Parathyroid adenoma (tissue), 2 donors: ENCODE data around the gene POLA2.

Source experiments
- H2AFZ ChIP-seq: fragments of 300-600 bp; sonication (generic); one replicate; pipeline ENCODE4 v1.7.0; 2017; ENCODE audit warnings: antibody characterized with exemption, mild to moderate bottlenecking
- H3K27ac ChIP-seq: fragments of 300-600 bp; sonication (generic); one replicate; pipeline ENCODE4 v1.7.0; 2017
- H3K27me3 ChIP-seq: fragments of 300-600 bp; sonication (generic); one replicate; pipeline ENCODE4 v1.7.0; 2017; ENCODE audit warnings: low read length; ENCODE audit not compliant: control insufficient read depth, insufficient read depth
- H3K36me3 ChIP-seq: fragments of 300-600 bp; sonication (generic); one replicate; pipeline ENCODE4 v1.7.0; 2017; ENCODE audit warnings: low read length; ENCODE audit not compliant: control insufficient read depth, insufficient read depth
- H3K4me1 ChIP-seq: fragments of 300-600 bp; sonication (generic); one replicate; pipeline ENCODE4 v1.7.0; 2017; ENCODE audit warnings: control low read depth
- H3K4me2 ChIP-seq: fragments of 300-600 bp; sonication (generic); one replicate; pipeline ENCODE4 v1.7.0; 2017; ENCODE audit warnings: low read length
- H3K4me3 ChIP-seq: fragments of 300-600 bp; sonication (generic); one replicate; pipeline ENCODE4 v1.7.0; 2017; ENCODE audit warnings: low read depth, low read length
- H3K79me2 ChIP-seq: fragments of 300-600 bp; sonication (generic); one replicate; pipeline ENCODE4 v1.7.0; 2017; ENCODE audit warnings: control low read depth
- H3K9ac ChIP-seq: fragments of 300-600 bp; sonication (generic); one replicate; pipeline ENCODE4 v1.7.0; 2017; ENCODE audit warnings: mild to moderate bottlenecking
- H3K9me3 ChIP-seq: fragments of 300-600 bp; sonication (generic); one replicate; pipeline ENCODE4 v1.7.0; 2017; ENCODE audit warnings: low read length; ENCODE audit not compliant: control insufficient read depth
- TF ChIP-seq, protein P1 (sequence below): fragments of 300-600 bp; sonication (generic); IDR thresholded peaks from one replicate; pipeline ENCODE4 v1.7.0; 2017; ENCODE audit warnings: antibody characterized with exemption, mild to moderate bottlenecking
- donor health status: primary hyperparathyroidism.

POLA2 gene

DNA sequence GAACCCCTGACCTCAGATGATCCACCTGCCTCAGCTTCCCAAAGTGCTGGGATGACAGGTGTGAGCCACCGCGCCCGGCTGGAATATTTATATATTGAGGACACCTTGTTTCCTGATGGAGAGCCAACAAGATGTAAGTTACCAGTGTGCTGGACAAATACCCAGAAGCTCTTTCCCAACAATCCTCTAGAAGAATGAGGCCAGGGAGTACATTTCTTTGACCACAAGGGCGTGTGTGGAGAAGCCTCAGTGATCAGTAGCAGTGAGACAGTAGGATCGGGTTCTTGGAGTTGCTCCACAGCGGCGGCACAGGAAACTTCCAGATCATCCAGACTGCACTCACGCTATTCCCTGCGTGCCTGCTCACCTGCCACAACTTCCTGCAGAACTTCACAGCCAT lies 10.3 kb upstream of the POLA2 start:
- H3K4me3 ChIP-seq, result no peak overlapping the region
- no peaks in the 10 kb centered on the region for H3K36me3 ChIP-seq
- no peaks in the 10 kb centered on the region for H3K9me3 ChIP-seq
- no peak overlapping the region for H2AFZ ChIP-seq
- no peak overlapping the region for H3K9ac ChIP-seq
- no peaks in the 10 kb centered on the region for H3K27me3 ChIP-seq
- TF ChIP-seq, protein P1, sequence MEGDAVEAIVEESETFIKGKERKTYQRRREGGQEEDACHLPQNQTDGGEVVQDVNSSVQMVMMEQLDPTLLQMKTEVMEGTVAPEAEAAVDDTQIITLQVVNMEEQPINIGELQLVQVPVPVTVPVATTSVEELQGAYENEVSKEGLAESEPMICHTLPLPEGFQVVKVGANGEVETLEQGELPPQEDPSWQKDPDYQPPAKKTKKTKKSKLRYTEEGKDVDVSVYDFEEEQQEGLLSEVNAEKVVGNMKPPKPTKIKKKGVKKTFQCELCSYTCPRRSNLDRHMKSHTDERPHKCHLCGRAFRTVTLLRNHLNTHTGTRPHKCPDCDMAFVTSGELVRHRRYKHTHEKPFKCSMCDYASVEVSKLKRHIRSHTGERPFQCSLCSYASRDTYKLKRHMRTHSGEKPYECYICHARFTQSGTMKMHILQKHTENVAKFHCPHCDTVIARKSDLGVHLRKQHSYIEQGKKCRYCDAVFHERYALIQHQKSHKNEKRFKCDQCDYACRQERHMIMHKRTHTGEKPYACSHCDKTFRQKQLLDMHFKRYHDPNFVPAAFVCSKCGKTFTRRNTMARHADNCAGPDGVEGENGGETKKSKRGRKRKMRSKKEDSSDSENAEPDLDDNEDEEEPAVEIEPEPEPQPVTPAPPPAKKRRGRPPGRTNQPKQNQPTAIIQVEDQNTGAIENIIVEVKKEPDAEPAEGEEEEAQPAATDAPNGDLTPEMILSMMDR, result no peak
- no peaks in the 10 kb centered on the region for H3K79me2 ChIP-seq
- H3K4me2 ChIP-seq, result no peak overlapping the region
- H3K4me1 ChIP-seq, result no peaks in the 10 kb centered on the region
- H3K27ac ChIP-seq, result no peak overlapping the region

DNA sequence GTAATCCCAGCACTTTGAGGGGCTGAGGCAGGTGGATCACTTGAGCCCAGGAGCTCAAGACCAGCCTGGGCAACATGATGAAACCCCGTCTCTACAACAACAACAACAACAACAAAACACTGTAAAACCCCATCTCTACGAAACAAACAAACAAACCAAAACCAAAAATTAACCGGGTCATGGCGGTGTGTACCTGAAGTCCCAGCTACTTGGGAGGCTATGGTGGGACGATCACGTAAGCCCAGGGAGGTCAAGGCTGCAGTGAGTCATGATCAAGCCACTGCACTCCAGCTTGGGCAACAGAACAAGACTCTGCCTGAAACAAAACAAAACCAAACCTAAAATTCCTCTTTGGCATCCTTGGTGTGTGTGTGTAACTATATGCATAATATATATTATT lies 7.0 kb upstream of the POLA2 start:
- Histone ChIP-seq H3K4me3 (no peak overlapping the region), H3K36me3 (no peaks in the 10 kb centered on the region), H3K4me2 (no peak overlapping the region), H3K27ac (no peak overlapping the region), H3K9ac (no peak overlapping the region), H3K79me2 (no peaks in the 10 kb centered on the region), H3K27me3 (no peaks in the 10 kb centered on the region), H2AFZ (no peak overlapping the region), H3K4me1 (no peaks in the 10 kb centered on the region), H3K9me3 (no peaks in the 10 kb centered on the region)
- TF ChIP-seq, protein P1, result no peak

DNA sequence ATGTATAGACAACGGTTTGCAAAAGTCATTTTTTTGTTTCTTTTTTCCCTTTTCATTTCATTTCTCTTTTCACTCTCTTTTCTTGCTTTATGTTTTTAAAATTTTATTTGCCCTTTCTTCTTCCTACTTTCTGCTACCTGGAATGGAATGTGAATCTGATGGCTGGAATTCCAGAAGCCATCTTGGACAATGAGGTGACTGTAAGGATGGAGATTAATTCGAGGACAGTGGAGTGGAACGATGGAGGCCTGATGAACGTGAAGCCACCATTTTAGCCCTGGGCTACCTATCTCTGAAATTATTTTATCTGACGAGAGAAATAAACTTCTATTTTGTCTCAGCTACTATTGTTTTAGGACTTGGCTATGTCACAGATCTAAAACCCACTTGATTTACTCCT lies 2.8 kb upstream of the POLA2 start:
- Histone ChIP-seq H3K4me1 (peaks cover 3% of the 10 kb centered on the region), H3K9me3 (no peaks in the 10 kb centered on the region), H3K9ac (no peak overlapping the region), H3K27ac (no peak overlapping the region), H3K4me2 (no peak overlapping the region), H3K79me2 (no peaks in the 10 kb centered on the region), H3K4me3 (no peak overlapping the region), H3K27me3 (no peaks in the 10 kb centered on the region), H2AFZ (no peak overlapping the region), H3K36me3 (no peaks in the 10 kb centered on the region)
- TF ChIP-seq, protein P1, result no peak

DNA sequence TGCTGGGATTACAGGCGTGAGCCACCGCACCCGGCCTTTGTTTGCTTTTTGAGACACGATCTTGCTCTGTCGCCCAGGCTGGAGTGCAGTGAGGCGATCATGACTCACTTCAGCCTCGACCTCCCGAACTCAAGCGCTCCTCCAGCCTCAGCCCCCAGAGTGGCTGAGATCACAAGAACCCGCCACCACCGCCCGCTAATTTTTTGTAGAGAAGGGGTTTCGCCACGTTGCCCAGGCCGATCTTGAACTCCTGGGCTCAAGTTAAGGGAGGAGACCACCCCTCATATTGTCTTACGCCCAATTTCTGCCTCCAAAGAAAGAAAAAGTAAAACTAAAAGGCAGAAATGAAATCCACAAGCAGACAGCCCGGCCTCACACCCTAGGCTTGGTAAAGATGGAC lies 1.5 kb upstream of the POLA2 start:
- TF ChIP-seq, protein P1, result no peak
- H3K4me3 ChIP-seq, result no peak overlapping the region
- H3K4me2 ChIP-seq, result no peak overlapping the region
- no peaks in the 10 kb centered on the region for H3K9me3 ChIP-seq
- H3K27me3 ChIP-seq, result no peaks in the 10 kb centered on the region
- H3K9ac ChIP-seq, result no peak overlapping the region
- no peak overlapping the region for H2AFZ ChIP-seq
- H3K4me1 ChIP-seq, result peaks cover 3% of the 10 kb centered on the region
- H3K36me3 ChIP-seq, result no peaks in the 10 kb centered on the region
- H3K79me2 ChIP-seq, result no peaks in the 10 kb centered on the region
- H3K27ac ChIP-seq, result no peak overlapping the region

DNA sequence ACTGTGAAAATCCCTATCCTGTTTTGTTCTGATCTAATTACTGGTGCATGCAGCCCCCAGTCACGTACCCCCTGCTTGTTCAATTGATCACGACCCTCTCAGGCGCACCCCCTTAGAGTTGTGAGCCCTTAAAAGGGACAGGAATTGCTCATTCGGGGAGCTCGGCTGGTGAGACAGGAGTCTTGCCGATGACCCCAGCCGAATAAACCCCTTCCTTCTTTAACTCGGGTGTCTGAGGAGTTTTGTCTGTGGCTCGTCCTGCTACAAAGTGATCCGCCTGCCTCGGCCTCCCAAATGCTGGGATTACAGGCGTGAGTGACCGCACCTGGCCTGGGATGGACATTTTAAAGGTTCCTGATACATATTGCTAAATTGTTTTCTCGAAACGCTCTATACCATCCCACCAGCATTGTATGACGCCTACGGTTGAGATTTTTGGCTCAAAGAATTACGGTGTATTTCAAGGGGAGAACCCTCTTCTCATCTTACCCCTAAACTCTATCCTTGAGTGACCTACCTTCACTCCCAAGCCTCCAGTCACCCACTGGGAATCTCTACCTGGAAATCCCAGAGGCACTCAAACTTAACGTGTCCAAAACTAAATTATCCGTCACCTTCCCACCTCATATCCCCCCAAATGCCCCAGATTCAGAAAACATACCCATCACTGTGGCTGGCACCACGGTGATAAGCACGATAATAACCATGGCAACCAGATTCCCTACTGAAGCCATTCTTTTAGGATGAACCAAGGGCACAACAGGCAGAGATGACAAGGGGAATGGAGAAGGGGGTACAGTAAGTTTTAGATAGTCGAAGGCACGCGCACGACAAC lies 789 bp upstream of the POLA2 start:
- Histone ChIP-seq H3K4me3 (peak overlapping the region; percentile 96), H3K9me3 (no peaks in the 10 kb centered on the region), H3K4me2 (peak overlapping the region; percentile 99), H3K9ac (peak overlapping the region; percentile 67), H2AFZ (peak overlapping the region; percentile 94), H3K4me1 (peaks cover 3% of the 10 kb centered on the region), H3K27ac (peak overlapping the region; percentile 85), H3K79me2 (no peaks in the 10 kb centered on the region), H3K36me3 (no peaks in the 10 kb centered on the region), H3K27me3 (no peaks in the 10 kb centered on the region)
- TF ChIP-seq, protein P1, result no peak
